IMR-90 (cell line): ENCODE data around the gene CFC1B.
"Not testable (repeated sequence)": the region's sequence is repeated elsewhere in the genome, so short reads cannot be mapped to it uniquely, and the experiment has no call there.

Experiments
- BHLHE40 ChIP-seq: fragments of 150-350 bp; IDR thresholded peaks from 2 replicates; pipeline ENCODE4 v1.6.1; 2016; ENCODE audit warnings: mild to moderate bottlenecking, low read depth, low read length
- CEBPB ChIP-seq: IDR thresholded peaks from 2 replicates; pipeline ENCODE4 v1.6.1; 2012; ENCODE audit warnings: low read depth, low read length, improper control_type of control experiment
- FOS ChIP-seq: fragments of 150-350 bp; IDR thresholded peaks from 2 replicates; pipeline ENCODE4 v1.6.1; 2016; ENCODE audit warnings: low read depth, low read length
- MAFK ChIP-seq: IDR thresholded peaks from 2 replicates; pipeline ENCODE4 v1.6.1; 2012; ENCODE audit warnings: low read depth, low read length, improper control_type of control experiment
- MXI1 ChIP-seq: IDR thresholded peaks from 2 replicates; pipeline ENCODE4 v1.6.1; 2012; ENCODE audit warnings: low read depth, mild to moderate bottlenecking, low read length, moderate library complexity, borderline replicate concordance
- NFE2L2 ChIP-seq: fragments of 150-350 bp; IDR thresholded peaks from 2 replicates; pipeline ENCODE4 v1.6.1; 2016; ENCODE audit warnings: low read depth, mild to moderate bottlenecking, low read length
- POLR2A ChIP-seq: IDR thresholded peaks from 2 replicates; pipeline ENCODE4 v1.6.1; 2012; ENCODE audit warnings: mild to moderate bottlenecking, low read depth, low read length
- RAD21 ChIP-seq: IDR thresholded peaks from 2 replicates; pipeline ENCODE4 v1.6.1; 2012; ENCODE audit warnings: low read length, improper control_type of control experiment
- SMC3 ChIP-seq: fragments of 150-350 bp; IDR thresholded peaks from 2 replicates; pipeline ENCODE4 v1.6.1; 2016; ENCODE audit warnings: low read depth, mild to moderate bottlenecking, antibody characterized with exemption, low read length, moderate library complexity
- TF ChIP-seq, protein P1 (sequence below): conservative IDR thresholded peaks from 2 replicates; pipeline ENCODE4 v1.5.1; 2012; ENCODE audit warnings: mild to moderate bottlenecking, low read depth, low read length, improper control_type of control experiment
- TF ChIP-seq, protein P2 (sequence below): fragments of 150-350 bp; IDR thresholded peaks from 2 replicates; pipeline ENCODE4 v1.6.1; 2016; ENCODE audit warnings: low read depth, mild to moderate bottlenecking, low read length, moderate library complexity, borderline replicate concordance

DNA sequence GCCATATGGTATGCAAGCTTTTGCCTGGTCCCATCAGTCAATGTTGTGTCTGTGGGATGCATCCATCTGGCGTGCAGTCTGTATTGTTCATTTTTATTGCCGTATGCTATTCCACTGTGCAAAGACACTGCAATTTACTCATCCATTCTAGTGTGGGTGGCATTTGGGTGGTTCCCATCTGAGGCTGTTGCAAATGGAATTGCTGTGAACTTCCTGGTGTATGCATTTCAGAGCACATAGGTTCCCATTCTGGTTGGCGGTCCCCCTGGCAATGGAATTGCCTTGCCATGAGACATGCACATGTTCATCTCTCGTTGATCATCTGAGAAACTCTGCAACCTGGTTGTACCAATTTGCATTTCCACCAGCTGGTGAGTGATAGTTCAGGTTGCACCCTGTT, 56.5 kb downstream of the CFC1B start:
- TF ChIP-seq POLR2A, MAFK, NFE2L2, FOS, CEBPB, MXI1, RAD21, SMC3, BHLHE40: not testable (repeated sequence)
- TF ChIP-seq, protein P1, sequence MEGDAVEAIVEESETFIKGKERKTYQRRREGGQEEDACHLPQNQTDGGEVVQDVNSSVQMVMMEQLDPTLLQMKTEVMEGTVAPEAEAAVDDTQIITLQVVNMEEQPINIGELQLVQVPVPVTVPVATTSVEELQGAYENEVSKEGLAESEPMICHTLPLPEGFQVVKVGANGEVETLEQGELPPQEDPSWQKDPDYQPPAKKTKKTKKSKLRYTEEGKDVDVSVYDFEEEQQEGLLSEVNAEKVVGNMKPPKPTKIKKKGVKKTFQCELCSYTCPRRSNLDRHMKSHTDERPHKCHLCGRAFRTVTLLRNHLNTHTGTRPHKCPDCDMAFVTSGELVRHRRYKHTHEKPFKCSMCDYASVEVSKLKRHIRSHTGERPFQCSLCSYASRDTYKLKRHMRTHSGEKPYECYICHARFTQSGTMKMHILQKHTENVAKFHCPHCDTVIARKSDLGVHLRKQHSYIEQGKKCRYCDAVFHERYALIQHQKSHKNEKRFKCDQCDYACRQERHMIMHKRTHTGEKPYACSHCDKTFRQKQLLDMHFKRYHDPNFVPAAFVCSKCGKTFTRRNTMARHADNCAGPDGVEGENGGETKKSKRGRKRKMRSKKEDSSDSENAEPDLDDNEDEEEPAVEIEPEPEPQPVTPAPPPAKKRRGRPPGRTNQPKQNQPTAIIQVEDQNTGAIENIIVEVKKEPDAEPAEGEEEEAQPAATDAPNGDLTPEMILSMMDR: not testable (repeated sequence)
- TF ChIP-seq, protein P2, sequence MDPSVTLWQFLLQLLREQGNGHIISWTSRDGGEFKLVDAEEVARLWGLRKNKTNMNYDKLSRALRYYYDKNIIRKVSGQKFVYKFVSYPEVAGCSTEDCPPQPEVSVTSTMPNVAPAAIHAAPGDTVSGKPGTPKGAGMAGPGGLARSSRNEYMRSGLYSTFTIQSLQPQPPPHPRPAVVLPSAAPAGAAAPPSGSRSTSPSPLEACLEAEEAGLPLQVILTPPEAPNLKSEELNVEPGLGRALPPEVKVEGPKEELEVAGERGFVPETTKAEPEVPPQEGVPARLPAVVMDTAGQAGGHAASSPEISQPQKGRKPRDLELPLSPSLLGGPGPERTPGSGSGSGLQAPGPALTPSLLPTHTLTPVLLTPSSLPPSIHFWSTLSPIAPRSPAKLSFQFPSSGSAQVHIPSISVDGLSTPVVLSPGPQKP: not testable (repeated sequence)
